ENCODE measurements around the gene C1S. TPM values are rescaled to one million over a fixed set of nuclear protein-coding genes. Genes with fewer than 3 reads are reported as not detected.

Gene C1S
- total and polyA plus RNA-seq, 2 donors = 74.2 to 196 TPM

DNA sequence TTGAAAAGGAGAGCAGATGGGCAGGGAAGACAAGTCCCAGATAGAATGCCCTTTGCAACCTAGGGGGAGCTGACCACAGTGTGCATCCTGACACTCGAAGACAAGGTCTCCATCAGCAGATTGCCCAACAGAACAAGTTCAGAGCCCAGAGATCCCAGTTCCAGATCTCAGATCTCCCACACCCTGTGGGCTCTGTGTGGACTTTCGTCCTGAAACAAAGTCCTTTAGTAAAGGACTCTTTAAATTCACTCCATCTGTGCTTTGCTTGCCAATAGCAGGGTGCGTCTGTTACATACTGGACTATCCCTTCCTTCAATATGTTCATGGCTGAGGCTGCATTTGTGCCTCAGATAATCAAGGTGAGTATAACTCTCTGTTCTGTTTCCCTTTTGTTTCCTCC, 57.2 kb downstream of the C1S start:
- WGBS = over 99% methylated on average over 3 of the region's 3 CpGs
- no peaks in the 10 kb centered on the region for H3K27me3 ChIP-seq (ENCODE audit: control insufficient read depth in 2 of 2, insufficient read depth in 1 of 2, low read length in 1 of 2)
- DNase-seq (ENCODE audit: low read depth in 6 of 9, low spot score in 9 of 9) = no peak
- peaks cover 0 to 12% of the 10 kb centered on the region in 2 donors for H3K36me3 ChIP-seq (ENCODE audit: control insufficient read depth in 2 of 2, insufficient read depth in 2 of 2, low read length in 1 of 2)
- H3K9me3 ChIP-seq (ENCODE audit: control insufficient read depth in 2 of 2, insufficient read depth in 1 of 2, low read length in 1 of 2) = no peaks in the 10 kb centered on the region
- H3K4me3 ChIP-seq (ENCODE audit: low read length in 2 of 2) = no peak overlapping the region
- H3K27ac ChIP-seq (ENCODE audit: low read depth in 1 of 2, low read length in 1 of 2) = no peak overlapping the region
- peaks cover 0 to 23% of the 10 kb centered on the region in 2 donors for H3K4me1 ChIP-seq (ENCODE audit: control insufficient read depth in 2 of 2, insufficient read depth in 2 of 2, low read length in 2 of 2)

GRCh38 chr12:7118881-7119280, 58.4 kb downstream of the C1S start:
- DNase-seq (ENCODE audit: low read depth in 6 of 9, low spot score in 9 of 9) = no peak
- 96% methylated on average over 3 of the region's 3 CpGs for WGBS
- H3K9me3 ChIP-seq (ENCODE audit: control insufficient read depth in 2 of 2, insufficient read depth in 1 of 2, low read length in 1 of 2) = no peaks in the 10 kb centered on the region
- no peak overlapping the region for H3K27ac ChIP-seq (ENCODE audit: low read depth in 1 of 2, low read length in 1 of 2)
- H3K36me3 ChIP-seq (ENCODE audit: control insufficient read depth in 2 of 2, insufficient read depth in 2 of 2, low read length in 1 of 2) = peaks cover 0 to 12% of the 10 kb centered on the region in 2 donors
- H3K4me3 ChIP-seq (ENCODE audit: low read length in 2 of 2) = no peak overlapping the region
- H3K27me3 ChIP-seq (ENCODE audit: control insufficient read depth in 2 of 2, insufficient read depth in 1 of 2, low read length in 1 of 2) = no peaks in the 10 kb centered on the region
- peaks cover 0 to 17% of the 10 kb centered on the region in 2 donors for H3K4me1 ChIP-seq (ENCODE audit: control insufficient read depth in 2 of 2, insufficient read depth in 2 of 2, low read length in 2 of 2)

DNA sequence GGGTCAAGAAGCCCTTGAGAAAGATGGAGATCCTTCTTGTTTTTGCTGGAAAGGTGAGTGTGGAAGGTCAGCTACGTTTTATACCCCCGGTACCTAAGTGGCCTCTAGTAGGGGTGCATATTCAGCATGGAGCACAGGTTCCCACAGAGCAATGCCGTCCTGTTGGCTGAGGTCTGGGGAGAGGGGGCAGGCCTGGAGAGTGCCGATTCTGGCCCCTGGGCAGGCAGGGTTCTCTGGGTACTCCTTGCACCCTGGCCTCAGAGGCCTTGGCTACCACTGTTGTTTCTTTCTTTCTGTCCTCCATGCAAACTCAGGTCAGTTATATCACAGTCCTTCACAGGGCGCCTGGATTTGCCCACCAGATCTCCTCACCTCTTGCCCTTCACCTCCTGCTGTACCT, 59.6 kb downstream of the C1S start:
- Histone ChIP-seq H3K36me3 (ENCODE audit: control insufficient read depth in 2 of 2, insufficient read depth in 2 of 2, low read length in 1 of 2) (peaks cover 0 to 7% of the 10 kb centered on the region in 2 donors), H3K4me3 (ENCODE audit: low read length in 2 of 2) (no peak overlapping the region), H3K27me3 (ENCODE audit: control insufficient read depth in 2 of 2, insufficient read depth in 1 of 2, low read length in 1 of 2) (no peaks in the 10 kb centered on the region), H3K27ac (ENCODE audit: low read depth in 1 of 2, low read length in 1 of 2) (no peak overlapping the region), H3K4me1 (ENCODE audit: control insufficient read depth in 2 of 2, insufficient read depth in 2 of 2, low read length in 2 of 2) (peaks cover 0 to 22% of the 10 kb centered on the region in 2 donors), H3K9me3 (ENCODE audit: control insufficient read depth in 2 of 2, insufficient read depth in 1 of 2, low read length in 1 of 2) (no peaks in the 10 kb centered on the region)
- no peak for DNase-seq (ENCODE audit: low read depth in 6 of 9, low spot score in 9 of 9)
- WGBS = 96% methylated on average over 5 of the region's 5 CpGs

Other genes with a start within 250 kb of the C1S start
- 1.4 TPM for gene GPR162, start 238.9 kb upstream of the C1S start, total RNA-seq
- gene GPR162, start 238.9 kb upstream of the C1S start, polyA plus RNA-seq = 4.4 TPM
- 1.0 TPM for gene P3H3, start 232.3 kb upstream of the C1S start, total RNA-seq
- 4.4 TPM for gene P3H3, start 232.3 kb upstream of the C1S start, polyA plus RNA-seq
- gene GNB3, start 219.8 kb upstream of the C1S start, total RNA-seq = 0.14 TPM
- 1.3 TPM for gene GNB3, start 219.8 kb upstream of the C1S start, polyA plus RNA-seq
- 44.3 TPM for gene CDCA3, start 209.4 kb upstream of the C1S start, total RNA-seq
- gene CDCA3, start 209.4 kb upstream of the C1S start, polyA plus RNA-seq = 5.9 TPM
- gene USP5, start 208.6 kb upstream of the C1S start, total RNA-seq = 61.1 TPM
- gene USP5, start 208.6 kb upstream of the C1S start, polyA plus RNA-seq = 32.2 TPM
- 628 TPM for gene TPI1, start 193.2 kb upstream of the C1S start, total RNA-seq
- 282 TPM for gene TPI1, start 193.2 kb upstream of the C1S start, polyA plus RNA-seq
- 10.7 TPM for gene SPSB2, start 187.4 kb upstream of the C1S start, total RNA-seq
- 14.9 TPM for gene SPSB2, start 187.4 kb upstream of the C1S start, polyA plus RNA-seq
- gene LRRC23, start 155.9 kb upstream of the C1S start, total RNA-seq = 6.2 TPM
- gene LRRC23, start 155.9 kb upstream of the C1S start, polyA plus RNA-seq = 11.5 TPM
- 12.1 TPM for gene ENO2, start 146.1 kb upstream of the C1S start, total RNA-seq
- 29.3 TPM for gene ENO2, start 146.1 kb upstream of the C1S start, polyA plus RNA-seq
- gene ATN1, start 132.8 kb upstream of the C1S start, total RNA-seq = 1.6 TPM
- gene ATN1, start 132.8 kb upstream of the C1S start, polyA plus RNA-seq = 30.3 TPM
- not detected for gene RNU7-1, start 116.9 kb upstream of the C1S start, total RNA-seq
- gene RNU7-1, start 116.9 kb upstream of the C1S start, polyA plus RNA-seq = not detected
- 446 TPM for gene C12orf57, start 116.7 kb upstream of the C1S start, total RNA-seq
- gene C12orf57, start 116.7 kb upstream of the C1S start, polyA plus RNA-seq = 421 TPM
- gene PTPN6, start 109.4 kb upstream of the C1S start, total RNA-seq = 147 TPM
- 213 TPM for gene PTPN6, start 109.4 kb upstream of the C1S start, polyA plus RNA-seq
- gene PHB2, start 90.1 kb upstream of the C1S start, total RNA-seq = 288 TPM
- 149 TPM for gene PHB2, start 90.1 kb upstream of the C1S start, polyA plus RNA-seq
- gene EMG1, start 89.8 kb upstream of the C1S start, total RNA-seq = 56.2 TPM
- gene EMG1, start 89.8 kb upstream of the C1S start, polyA plus RNA-seq = 27.6 TPM
- 16.1 TPM for gene LPCAT3, start 42.2 kb upstream of the C1S start, total RNA-seq
- gene LPCAT3, start 42.2 kb upstream of the C1S start, polyA plus RNA-seq = 28.2 TPM
- 51.5 TPM for gene C1R, start 31.7 kb downstream of the C1S start, total RNA-seq
- gene C1R, start 31.7 kb downstream of the C1S start, polyA plus RNA-seq = 149 TPM
- 17.4 TPM for gene C1RL, start 48.5 kb downstream of the C1S start, total RNA-seq
- gene C1RL, start 48.5 kb downstream of the C1S start, polyA plus RNA-seq = 54.8 TPM
- gene RBP5, start 68.2 kb downstream of the C1S start, total RNA-seq = 19.4 TPM
- gene RBP5, start 68.2 kb downstream of the C1S start, polyA plus RNA-seq = 12.0 TPM
- 16.5 TPM for gene CLSTN3, start 69.7 kb downstream of the C1S start, total RNA-seq
- 25.3 TPM for gene CLSTN3, start 69.7 kb downstream of the C1S start, polyA plus RNA-seq
- gene PEX5, start 129.0 kb downstream of the C1S start, total RNA-seq = 40.8 TPM
- gene PEX5, start 129.0 kb downstream of the C1S start, polyA plus RNA-seq = 31.6 TPM
- not detected for gene ACSM4, start 243.4 kb downstream of the C1S start, total RNA-seq
- not detected for gene ACSM4, start 243.4 kb downstream of the C1S start, polyA plus RNA-seq